HepG2 (cell line): ENCODE results near the gene BLOC1S2. TPM values are rescaled to one million over a fixed set of nuclear protein-coding genes. Genes with fewer than 3 reads are reported as not detected.

ENCODE experiments used
- ATF1 ChIP-seq: IDR thresholded peaks from 2 replicates; pipeline ENCODE4 v1.6.1; 2016; ENCODE audit warnings: mild to moderate bottlenecking, control low read depth
- CEBPZ ChIP-seq: IDR thresholded peaks from 2 replicates; pipeline ENCODE4 v1.6.1; 2012; ENCODE audit warnings: low read length, improper control_type of control experiment
- FOXA1 ChIP-seq, 2 experiments: fragments of 450-650 bp in 1 of 2; sonication (generic) in 1 of 2; formaldehyde crosslinking in 1 of 2; IDR thresholded peaks; 2 replicates each; pipeline versions ENCODE4 v1.4.0 to v1.6.1; 2016 to 2020; ENCODE audit warnings: missing genetic modification reagents in 1 of 2
- HNF4G ChIP-seq, 2 experiments: sonication (generic) in 1 of 2; formaldehyde crosslinking in 1 of 2; IDR thresholded peaks; 2 replicates each; pipeline versions ENCODE4 v1.4.0 to v1.6.1; 2011 to 2020; ENCODE audit warnings: borderline replicate concordance in 2 of 2, low read depth in 2 of 2, mild to moderate bottlenecking in 2 of 2, low read length in 1 of 2, missing genetic modification reagents in 1 of 2, moderate library complexity in 1 of 2
- MLXIP ChIP-seq: sonication (generic); formaldehyde crosslinking; IDR thresholded peaks from 2 replicates; pipeline ENCODE4 v1.9.0; 2021; ENCODE audit warnings: missing genetic modification reagents, borderline replicate concordance
- NCOA5 ChIP-seq: sonication (generic); formaldehyde crosslinking; IDR thresholded peaks from 2 replicates; pipeline ENCODE4 v1.4.0; 2020; ENCODE audit warnings: missing genetic modification reagents
- NFIC ChIP-seq: IDR thresholded peaks from 2 replicates; pipeline ENCODE4 v1.6.1; 2012; ENCODE audit warnings: mild to moderate bottlenecking, low read length, inconsistent platforms
- RFX5 ChIP-seq: IDR thresholded peaks from 2 replicates; pipeline ENCODE4 v1.6.1; 2011; ENCODE audit warnings: low read depth, low read length, improper control_type of control experiment
- SP2 ChIP-seq: sonication (generic); formaldehyde crosslinking; IDR thresholded peaks from 2 replicates; pipeline ENCODE4 v1.5.1; 2020; ENCODE audit warnings: mild to moderate bottlenecking, missing genetic modification reagents
- TARDBP ChIP-seq: sonication (generic); formaldehyde crosslinking; IDR thresholded peaks from 2 replicates; pipeline ENCODE4 v1.8.0; 2022; ENCODE audit warnings: mild to moderate bottlenecking, missing genetic modification reagents
- ZNF232 ChIP-seq: sonication (generic); formaldehyde crosslinking; IDR thresholded peaks from 2 replicates; pipeline ENCODE4 v1.4.0; 2020; ENCODE audit warnings: missing genetic modification reagents, borderline replicate concordance
- ZNF251 ChIP-seq: sonication (generic); formaldehyde crosslinking; IDR thresholded peaks from 2 replicates; pipeline ENCODE4 v1.9.0; 2021; ENCODE audit warnings: mild to moderate bottlenecking, missing genetic modification reagents
- ZNF296 ChIP-seq: sonication (generic); formaldehyde crosslinking; conservative IDR thresholded peaks from 2 replicates; pipeline ENCODE4 v1.5.0; 2020; ENCODE audit warnings: mild to moderate bottlenecking, missing genetic modification reagents
- ZNF329 ChIP-seq: sonication (generic); formaldehyde crosslinking; IDR thresholded peaks from 2 replicates; pipeline ENCODE4 v1.9.0; 2021; ENCODE audit warnings: low read depth, mild to moderate bottlenecking, missing genetic modification reagents
- ZNF839 ChIP-seq: sonication (generic); formaldehyde crosslinking; IDR thresholded peaks from 2 replicates; pipeline ENCODE4 v1.4.0; 2020; ENCODE audit warnings: missing genetic modification reagents, mild to moderate bottlenecking, borderline replicate concordance
- polyA plus RNA-seq, 8 experiments: library from polyadenylated mRNA; depleted of rRNA in 3 of 8; stranded (reverse) in 7 of 8; unstranded in 1 of 8; fragments of >200 nt; fragmentation: Illumina TruSeq in 4 of 8; extraction: Trizol in 4 of 8; gene quantifications; 2 replicates each; pipeline versions ENCODE4 v1.2.1 to v1.2.3, GENCODE V29; 2011 to 2016; ENCODE audit warnings: low read depth in 4 of 8, missing spikeins in 1 of 8, mixed read lengths in 1 of 8; ENCODE audit not compliant: insufficient read depth in 1 of 8
- total RNA-seq, 5 experiments: library from RNA; depleted of rRNA; stranded (reverse); fragments of >200 nt; fragmentation: Illumina TruSeq; extraction: Trizol; gene quantifications; 2 replicates each; pipeline ENCODE4 v1.2.3, GENCODE V29; 2016; ENCODE audit warnings: low read depth in 1 of 5
- TF ChIP-seq, protein P1 (sequence below): sonication (generic); formaldehyde crosslinking; IDR thresholded peaks from 2 replicates; pipeline ENCODE4 v1.8.1; 2023; ENCODE audit warnings: mild to moderate bottlenecking, inconsistent platforms, moderate library complexity, missing genetic modification reagents, borderline replicate concordance
- TF ChIP-seq, protein P2 (sequence below): sonication (generic); formaldehyde crosslinking; IDR thresholded peaks from 2 replicates; pipeline ENCODE4 v1.8.0; 2022; ENCODE audit warnings: low read depth, missing genetic modification reagents
- TF ChIP-seq, protein P3 (sequence below): sonication (generic); formaldehyde crosslinking; IDR thresholded peaks from 2 replicates; pipeline ENCODE4 v1.5.0; 2020; ENCODE audit warnings: missing genetic modification reagents

The BLOC1S2 gene
- total and polyA plus RNA-seq, 2 of the 13 experiments (the other 11 are each of a cell fraction or from before 2014, with no cell fraction given): 22.3 to 64.4 TPM

DNA sequence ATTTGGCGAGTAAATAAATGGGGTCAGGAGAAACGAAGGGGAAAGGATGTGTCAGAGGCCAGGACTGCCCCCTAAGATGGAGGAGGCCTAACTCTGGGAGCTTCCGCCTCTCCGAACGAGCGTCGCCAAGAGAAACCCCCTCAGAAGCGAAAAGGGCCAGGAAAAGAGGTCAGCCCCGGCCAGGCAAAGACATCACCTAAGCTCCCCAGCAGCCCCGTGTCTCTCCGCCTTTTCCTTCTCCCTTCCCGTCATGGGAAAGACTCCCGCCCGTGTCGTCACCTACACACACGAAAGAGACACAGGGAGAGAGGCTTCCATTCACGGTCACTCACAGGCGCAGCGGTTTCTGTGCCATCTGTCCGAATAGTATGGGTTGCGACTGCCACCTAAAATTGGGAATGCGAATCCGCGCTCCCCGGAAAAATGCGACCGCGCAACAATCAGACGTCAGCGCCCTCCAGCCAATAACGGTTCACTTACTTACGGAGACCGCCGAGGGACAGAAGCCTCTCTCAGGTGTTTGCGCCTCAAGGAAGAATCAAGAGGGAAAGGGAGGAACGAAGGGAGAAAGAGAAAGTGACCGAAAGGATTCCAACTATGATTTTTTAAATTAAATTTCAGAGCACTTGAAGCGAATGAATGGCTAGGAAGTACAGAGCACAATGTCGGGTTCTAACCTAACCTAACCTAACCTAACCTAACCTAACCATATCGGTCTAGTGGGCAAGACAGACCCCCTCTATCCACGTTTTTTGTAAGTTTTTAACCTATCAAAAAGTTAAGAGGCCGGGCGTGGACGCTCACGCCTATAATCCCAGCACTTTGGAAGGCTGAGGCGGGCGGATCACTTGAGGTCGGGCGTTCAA is 19.0 kb downstream of the BLOC1S2 start, which contains the start of gene CWF19L1 (continued):
- TF ChIP-seq, protein P1, sequence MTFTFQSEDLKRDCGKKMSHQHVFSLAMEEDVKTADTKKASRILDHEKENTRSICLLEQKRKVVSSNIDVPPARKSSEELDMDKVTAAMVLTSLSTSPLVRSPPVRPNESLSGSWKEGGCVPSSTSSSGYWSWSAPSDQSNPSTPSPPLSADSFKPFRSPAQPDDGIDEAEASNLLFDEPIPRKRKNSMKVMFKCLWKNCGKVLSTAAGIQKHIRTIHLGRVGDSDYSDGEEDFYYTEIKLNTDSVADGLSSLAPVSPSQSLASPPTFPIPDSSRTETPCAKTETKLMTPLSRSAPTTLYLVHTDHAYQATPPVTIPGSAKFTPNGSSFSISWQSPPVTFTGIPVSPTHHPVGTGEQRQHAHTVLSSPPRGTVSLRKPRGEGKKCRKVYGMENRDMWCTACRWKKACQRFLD (CRISPR knock-in tag): no peak
- peak; percentile 52; the same call in 1 of the 2 replicates for TF ChIP-seq NFIC
- TF ChIP-seq ZNF232 (CRISPR knock-in tag): no peak
- no peak for TF ChIP-seq ZNF251
- TF ChIP-seq ZNF839 (CRISPR knock-in tag): no peak
- peak; percentile 15; the same call in 1 of the 2 replicates for TF ChIP-seq SP2
- no peak for TF ChIP-seq ZNF296 (CRISPR knock-in tag)
- no peak for TF ChIP-seq ZNF329
- no peak for TF ChIP-seq FOXA1 (IDR thresholded peaks at IDR 0.05)
- TF ChIP-seq FOXA1 (CRISPR knock-in tag; IDR thresholded peaks at IDR 0.05): no peak
- TF ChIP-seq, protein P2, sequence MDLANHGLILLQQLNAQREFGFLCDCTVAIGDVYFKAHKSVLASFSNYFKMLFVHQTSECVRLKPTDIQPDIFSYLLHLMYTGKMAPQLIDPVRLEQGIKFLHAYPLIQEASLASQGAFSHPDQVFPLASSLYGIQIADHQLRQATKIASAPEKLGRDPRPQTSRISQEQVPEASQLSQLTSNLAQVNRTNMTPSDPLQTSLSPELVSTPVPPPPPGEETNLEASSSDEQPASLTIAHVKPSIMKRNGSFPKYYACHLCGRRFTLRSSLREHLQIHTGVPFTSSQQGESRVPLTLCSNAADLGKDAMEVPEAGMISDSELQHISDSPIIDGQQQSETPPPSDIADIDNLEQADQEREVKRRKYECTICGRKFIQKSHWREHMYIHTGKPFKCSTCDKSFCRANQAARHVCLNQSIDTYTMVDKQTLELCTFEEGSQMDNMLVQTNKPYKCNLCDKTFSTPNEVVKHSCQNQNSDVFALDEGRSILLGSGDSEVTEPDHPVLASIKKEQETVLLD (CRISPR knock-in tag): no peak
- peak; percentile 99 for TF ChIP-seq ATF1 (CRISPR knock-in tag)
- peak; percentile 90; the same call in 1 of the 2 replicates for TF ChIP-seq TARDBP (CRISPR knock-in tag)
- no peak for TF ChIP-seq NCOA5
- peak; percentile 44; the same call in 1 of the 2 replicates for TF ChIP-seq HNF4G (IDR thresholded peaks at IDR 0.05; ENCODE audit: borderline replicate concordance, low read depth, low read length)
- no peak for TF ChIP-seq HNF4G (CRISPR knock-in tag; IDR thresholded peaks at IDR 0.05; ENCODE audit: borderline replicate concordance, low read depth)
- TF ChIP-seq, protein P3, sequence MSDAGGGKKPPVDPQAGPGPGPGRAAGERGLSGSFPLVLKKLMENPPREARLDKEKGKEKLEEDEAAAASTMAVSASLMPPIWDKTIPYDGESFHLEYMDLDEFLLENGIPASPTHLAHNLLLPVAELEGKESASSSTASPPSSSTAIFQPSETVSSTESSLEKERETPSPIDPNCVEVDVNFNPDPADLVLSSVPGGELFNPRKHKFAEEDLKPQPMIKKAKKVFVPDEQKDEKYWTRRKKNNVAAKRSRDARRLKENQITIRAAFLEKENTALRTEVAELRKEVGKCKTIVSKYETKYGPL: no peak
- no peak for TF ChIP-seq RFX5
- TF ChIP-seq MLXIP (CRISPR knock-in tag): no peak
- TF ChIP-seq CEBPZ: no peak
